ENCODE measurements around the gene PDE4D.

Gene PDE4D

GRCh38 chr5:59721741-59722140 lies 171.8 kb downstream of the PDE4D start:
- Histone ChIP-seq H3K4me3 (replicated peaks; ENCODE audit: insufficient read depth, low read length) (no peak overlapping the region), H3K27me3 (ENCODE audit: insufficient read depth, poor library complexity, severe bottlenecking) (no peaks in the 10 kb centered on the region), H3K27ac (replicated peaks) (no peak overlapping the region)
- DNase-seq (ENCODE audit: low read depth in 1 of 2, low spot score in 1 of 2), result no peak
- no peak for TF ChIP-seq GABPA (IDR thresholded peaks at IDR 0.05; ENCODE audit: low read depth)
- TF ChIP-seq POLR2AphosphoS5 (IDR thresholded peaks at IDR 0.05; ENCODE audit: low read depth), result no peak
- no peak for TF ChIP-seq SPI1 (IDR thresholded peaks at IDR 0.05; ENCODE audit: borderline replicate concordance, low read depth)
- TF ChIP-seq REST (IDR thresholded peaks at IDR 0.05; ENCODE audit: insufficient replicate concordance, low read depth), result no peak
- no peak for TF ChIP-seq CTCF (IDR thresholded peaks at IDR 0.05; ENCODE audit: insufficient read depth, low read length)

GRCh38 chr5:59720063-59720462 lies 173.5 kb downstream of the PDE4D start:
- TF ChIP-seq GABPA (IDR thresholded peaks at IDR 0.05; ENCODE audit: low read depth) (no peak), REST (IDR thresholded peaks at IDR 0.05; ENCODE audit: insufficient replicate concordance, low read depth) (no peak)
- DNase-seq (ENCODE audit: low read depth in 1 of 2, low spot score in 1 of 2), result no peak
- Histone ChIP-seq H3K27me3 (ENCODE audit: insufficient read depth, poor library complexity, severe bottlenecking) (no peaks in the 10 kb centered on the region), H3K27ac (replicated peaks) (no peak overlapping the region), H3K4me3 (replicated peaks; ENCODE audit: insufficient read depth, low read length) (no peak overlapping the region)

- DNase-seq (ENCODE audit: low read depth in 1 of 2, low spot score in 1 of 2), result no peak
- H3K27ac ChIP-seq (replicated peaks), result no peak overlapping the region
- TF ChIP-seq REST (IDR thresholded peaks at IDR 0.05; ENCODE audit: insufficient replicate concordance, low read depth) (no peak), SPI1 (IDR thresholded peaks at IDR 0.05; ENCODE audit: borderline replicate concordance, low read depth) (no peak), GABPA (IDR thresholded peaks at IDR 0.05; ENCODE audit: low read depth) (no peak)
- no peaks in the 10 kb centered on the region for H3K27me3 ChIP-seq (ENCODE audit: insufficient read depth, poor library complexity, severe bottlenecking)
- no peak overlapping the region for H3K4me3 ChIP-seq (replicated peaks; ENCODE audit: insufficient read depth, low read length)
Measured at GRCh38 chr5:59716966-59717500, 176.5 kb downstream of the PDE4D start.

- TF ChIP-seq POLR2AphosphoS5 (IDR thresholded peaks at IDR 0.05; ENCODE audit: low read depth) (no peak), CTCF (IDR thresholded peaks at IDR 0.05; ENCODE audit: insufficient read depth, low read length) (no peak), GABPA (IDR thresholded peaks at IDR 0.05; ENCODE audit: low read depth) (no peak), REST (IDR thresholded peaks at IDR 0.05; ENCODE audit: insufficient replicate concordance, low read depth) (no peak), SPI1 (IDR thresholded peaks at IDR 0.05; ENCODE audit: borderline replicate concordance, low read depth) (no peak)
- no peak for DNase-seq (ENCODE audit: low read depth in 1 of 2, low spot score in 1 of 2)
- no peak overlapping the region for H3K27ac ChIP-seq (replicated peaks)
- no peak overlapping the region for H3K4me3 ChIP-seq (replicated peaks; ENCODE audit: insufficient read depth, low read length)
- no peaks in the 10 kb centered on the region for H3K27me3 ChIP-seq (ENCODE audit: insufficient read depth, poor library complexity, severe bottlenecking)
Measured at GRCh38 chr5:59716029-59716428, 177.5 kb downstream of the PDE4D start.
